Fibroblast of lung (primary cell): Measurements from ENCODE around the gene SEC11A.

Experiments used
- EZH2 ChIP-seq: IDR thresholded peaks from 2 replicates; pipeline ENCODE4 v1.5.1; 2012; ENCODE audit warnings: low read length, control low read depth, mild to moderate bottlenecking; ENCODE audit errors: missing control alignments
- TF ChIP-seq, protein P1 (sequence below), 2 donors: IDR thresholded peaks in 1 of 2; conservative IDR thresholded peaks in 1 of 2; 1 replicate in 1 of 2; 2 replicates in 1 of 2; pipeline ENCODE4 v1.5.1; 2011 to 2012; ENCODE audit warnings: low read length in 2 of 2, control low read depth in 1 of 2, inconsistent platforms in 1 of 2, low read depth in 1 of 2, mild to moderate bottlenecking in 1 of 2

- TF ChIP-seq, protein P1, sequence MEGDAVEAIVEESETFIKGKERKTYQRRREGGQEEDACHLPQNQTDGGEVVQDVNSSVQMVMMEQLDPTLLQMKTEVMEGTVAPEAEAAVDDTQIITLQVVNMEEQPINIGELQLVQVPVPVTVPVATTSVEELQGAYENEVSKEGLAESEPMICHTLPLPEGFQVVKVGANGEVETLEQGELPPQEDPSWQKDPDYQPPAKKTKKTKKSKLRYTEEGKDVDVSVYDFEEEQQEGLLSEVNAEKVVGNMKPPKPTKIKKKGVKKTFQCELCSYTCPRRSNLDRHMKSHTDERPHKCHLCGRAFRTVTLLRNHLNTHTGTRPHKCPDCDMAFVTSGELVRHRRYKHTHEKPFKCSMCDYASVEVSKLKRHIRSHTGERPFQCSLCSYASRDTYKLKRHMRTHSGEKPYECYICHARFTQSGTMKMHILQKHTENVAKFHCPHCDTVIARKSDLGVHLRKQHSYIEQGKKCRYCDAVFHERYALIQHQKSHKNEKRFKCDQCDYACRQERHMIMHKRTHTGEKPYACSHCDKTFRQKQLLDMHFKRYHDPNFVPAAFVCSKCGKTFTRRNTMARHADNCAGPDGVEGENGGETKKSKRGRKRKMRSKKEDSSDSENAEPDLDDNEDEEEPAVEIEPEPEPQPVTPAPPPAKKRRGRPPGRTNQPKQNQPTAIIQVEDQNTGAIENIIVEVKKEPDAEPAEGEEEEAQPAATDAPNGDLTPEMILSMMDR (conservative IDR thresholded peaks at IDR 0.05 in 1 of 2, IDR thresholded peaks at IDR 0.05 in 1 of 2; ENCODE audit: low read depth in 1 of 2, low read length in 2 of 2): no peak
- no peak for TF ChIP-seq EZH2
Measured at GRCh38 chr15:84737005-84737404, 21.1 kb upstream of the SEC11A start.
